HG02943 (cell line): ENCODE measurements around the gene EPG5.
"Not testable (repeated sequence)": the region's sequence is repeated elsewhere in the genome, so short reads cannot be mapped to it uniquely, and the experiment has no call there.

ENCODE experiments used
- ATAC-seq: cut with Tn5 transposase; IDR thresholded peaks from one replicate; pipeline ENCODE4 v1.9.1; 2021; ENCODE audit warnings: mild to moderate bottlenecking, low read depth, moderate library complexity; ENCODE audit not compliant: unreplicated experiment

The EPG5 gene

DNA sequence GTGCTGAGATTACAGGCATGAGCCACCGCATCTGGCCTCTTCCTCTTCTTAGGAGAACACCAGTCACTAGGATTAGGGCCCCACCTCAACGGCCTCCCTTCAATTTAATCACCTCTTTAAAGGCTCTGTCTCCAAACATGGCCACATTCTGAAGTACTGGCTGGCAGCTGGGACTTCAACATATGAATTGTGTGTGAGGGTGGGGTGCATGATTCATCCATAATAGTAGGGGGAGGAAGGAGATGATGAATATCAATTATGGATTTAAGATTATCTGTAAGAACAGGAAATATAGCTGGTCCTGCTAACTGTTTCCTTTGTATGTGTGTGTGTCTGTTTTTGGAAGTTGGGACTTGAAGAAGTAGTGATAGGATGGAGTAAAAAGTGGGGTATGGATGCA, 14.7 kb upstream of the EPG5 start:
- ATAC-seq, result no peak

GRCh38 chr18:45980229-45980628, 13.1 kb upstream of the EPG5 start:
- ATAC-seq, result no peak

DNA sequence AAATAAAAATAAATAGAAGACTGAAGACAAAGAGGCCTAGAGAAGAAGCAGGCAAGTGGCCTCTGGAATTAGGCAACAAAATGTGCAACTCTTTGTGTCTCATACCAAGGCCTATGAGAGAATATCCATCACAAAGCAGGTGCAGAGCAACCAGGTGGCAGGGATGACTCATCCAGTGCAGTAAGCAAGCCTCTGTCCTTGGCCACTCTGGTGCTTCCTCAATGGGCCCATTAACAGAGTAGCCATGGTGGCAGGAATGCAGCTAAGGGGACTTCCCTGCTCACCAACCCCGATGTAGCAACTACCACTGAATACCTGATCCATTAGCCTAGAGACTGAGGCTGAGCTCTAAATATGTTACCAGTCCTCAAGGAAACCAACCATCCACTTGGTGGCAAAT, 11.0 kb upstream of the EPG5 start:
- no peak for ATAC-seq

GRCh38 chr18:45976974-45977373, 9.8 kb upstream of the EPG5 start:
- ATAC-seq, result no peak

DNA sequence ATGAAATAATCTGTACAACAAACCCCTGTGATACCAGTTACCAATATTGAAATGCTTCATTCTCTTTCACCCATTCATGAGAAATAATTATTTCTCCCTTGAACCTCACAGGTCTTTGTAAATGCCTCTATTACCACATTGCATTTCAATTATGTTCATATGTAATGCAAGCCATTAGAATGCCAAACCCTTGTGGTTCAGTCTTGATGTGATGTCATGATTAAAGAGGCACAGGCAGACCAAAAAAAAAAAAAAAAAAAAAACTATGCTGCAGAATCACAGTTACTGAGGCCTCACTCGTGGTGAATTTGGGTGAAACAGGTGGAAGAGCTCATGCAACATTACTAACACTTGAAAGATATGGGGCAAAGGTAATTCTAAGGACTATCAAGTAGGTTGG, 9.4 kb upstream of the EPG5 start:
- ATAC-seq, result no peak

DNA sequence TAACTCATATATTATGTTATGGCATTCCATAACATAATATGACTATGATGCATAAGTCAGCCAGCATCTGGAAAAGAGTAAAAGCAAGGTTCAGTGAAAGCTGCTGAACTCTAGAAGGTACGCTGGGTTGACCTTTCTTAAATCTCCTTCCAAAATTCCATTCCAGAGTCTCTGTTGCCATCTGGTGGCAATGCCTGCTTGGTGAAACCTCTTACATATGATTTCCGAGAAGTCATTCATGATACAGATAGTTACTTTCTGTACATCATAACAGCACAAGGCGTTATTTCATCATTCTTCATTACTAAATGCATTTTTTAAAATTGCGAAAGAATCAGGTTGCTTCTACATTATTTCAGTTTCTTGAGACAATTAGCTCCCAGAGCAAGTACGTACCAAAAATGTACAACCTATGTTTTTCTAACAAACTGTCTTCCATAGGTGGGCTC, 7.0 kb upstream of the EPG5 start:
- ATAC-seq, result no peak

GRCh38 chr18:45964913-45965312, 2.2 kb downstream of the EPG5 start:
- not testable (repeated sequence) for ATAC-seq

- ATAC-seq, result no peak
These were observed 4.3 kb downstream of the EPG5 start for GRCh38 chr18:45962866-45963265.

GRCh38 chr18:45962461-45962860, 4.7 kb downstream of the EPG5 start:
- no peak for ATAC-seq

DNA sequence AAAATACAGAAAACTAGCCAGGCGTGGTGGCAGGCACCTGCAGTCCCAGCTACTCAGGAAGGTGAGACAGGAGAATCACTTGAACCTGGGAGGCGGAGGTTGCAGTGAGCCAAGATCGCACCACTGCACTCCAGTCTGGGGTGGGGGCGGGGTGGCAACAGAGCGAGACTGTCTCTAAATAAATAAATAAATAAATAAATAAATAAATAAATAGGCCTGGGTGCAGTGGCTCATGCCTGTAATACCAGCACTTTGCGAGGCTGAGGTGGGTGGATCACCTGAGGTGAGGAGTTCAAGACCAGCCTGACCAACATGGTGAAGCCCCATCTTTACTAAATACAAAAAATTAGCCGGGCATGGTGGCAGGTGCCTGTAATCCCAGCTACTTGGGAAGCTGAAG, 7.6 kb downstream of the EPG5 start:
- ATAC-seq, result not testable (repeated sequence)

GRCh38 chr18:45958730-45959129, 8.4 kb downstream of the EPG5 start:
- no peak for ATAC-seq

DNA sequence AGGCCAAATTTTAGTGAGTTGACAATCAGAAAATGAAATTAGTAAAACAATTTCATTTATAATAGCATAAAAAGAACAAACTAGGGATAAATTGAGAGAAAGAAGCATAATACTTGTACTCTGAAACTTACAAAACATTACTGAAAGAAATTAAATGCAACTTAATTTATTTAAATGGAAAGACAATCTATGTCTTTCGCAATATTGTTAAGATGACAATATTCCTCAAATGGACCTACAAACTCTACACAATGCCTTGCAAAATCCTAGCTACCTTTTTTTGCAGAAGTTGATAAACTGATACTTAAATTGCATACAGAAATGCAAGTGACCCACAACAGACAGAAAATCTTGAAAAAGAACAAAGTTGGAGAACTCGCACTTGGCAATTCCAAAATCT, 9.1 kb downstream of the EPG5 start:
- no peak for ATAC-seq

DNA sequence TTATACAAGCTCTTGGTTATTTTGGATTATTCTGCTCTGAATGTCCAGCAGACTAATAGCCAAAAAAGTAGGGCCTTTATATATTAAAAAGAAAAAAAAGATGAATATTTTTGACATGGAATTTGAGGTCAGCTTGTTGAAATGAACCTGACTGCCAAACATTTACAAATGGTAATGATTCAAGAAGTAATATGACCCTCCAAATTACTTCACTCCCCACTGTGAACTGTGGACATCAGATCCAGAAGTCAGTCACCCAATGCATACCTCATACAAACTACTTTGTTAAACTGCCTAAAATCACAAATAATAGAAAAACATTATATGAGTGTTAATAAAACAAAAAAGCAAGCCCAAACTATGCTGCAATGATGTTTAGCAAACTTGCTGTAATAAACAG, 10.0 kb downstream of the EPG5 start:
- no peak for ATAC-seq

- ATAC-seq, result no peak
These were observed 12.8 kb downstream of the EPG5 start for GRCh38 chr18:45954070-45954934.

DNA sequence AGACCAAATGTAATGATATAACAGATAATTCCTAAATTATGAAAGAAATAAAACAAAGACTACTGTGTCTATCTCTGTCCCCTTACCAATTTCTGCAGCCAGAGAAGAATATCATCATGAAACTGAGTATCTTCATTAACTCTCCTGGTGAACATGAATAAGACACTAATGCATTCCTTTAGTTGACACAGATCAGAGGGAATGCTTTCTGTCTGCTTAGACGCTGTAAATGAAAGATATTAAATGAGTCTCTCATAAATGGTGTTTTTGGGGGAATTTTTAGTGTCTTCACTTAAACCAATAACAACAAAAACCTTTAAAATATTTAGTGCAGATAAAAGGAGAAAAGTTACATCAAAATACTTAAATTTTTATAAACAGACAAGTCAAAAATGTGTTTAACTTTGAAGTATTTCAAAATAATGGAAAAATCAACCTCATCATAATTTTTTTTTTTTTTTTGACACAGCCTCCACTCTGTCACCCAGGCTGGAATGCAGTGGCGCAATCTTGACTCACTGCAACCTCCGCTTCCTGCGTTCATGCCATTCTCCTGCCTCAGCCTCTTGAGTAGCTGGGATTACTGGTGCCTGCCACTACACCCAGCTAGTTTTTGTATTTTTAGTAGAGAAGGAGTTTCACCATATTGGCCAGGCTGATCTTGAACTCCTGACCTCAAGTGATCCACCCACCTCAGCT, 16.0 kb downstream of the EPG5 start:
- no peak for ATAC-seq

- no peak for ATAC-seq
These were observed 21.5 kb downstream of the EPG5 start for GRCh38 chr18:45945669-45946068.

DNA sequence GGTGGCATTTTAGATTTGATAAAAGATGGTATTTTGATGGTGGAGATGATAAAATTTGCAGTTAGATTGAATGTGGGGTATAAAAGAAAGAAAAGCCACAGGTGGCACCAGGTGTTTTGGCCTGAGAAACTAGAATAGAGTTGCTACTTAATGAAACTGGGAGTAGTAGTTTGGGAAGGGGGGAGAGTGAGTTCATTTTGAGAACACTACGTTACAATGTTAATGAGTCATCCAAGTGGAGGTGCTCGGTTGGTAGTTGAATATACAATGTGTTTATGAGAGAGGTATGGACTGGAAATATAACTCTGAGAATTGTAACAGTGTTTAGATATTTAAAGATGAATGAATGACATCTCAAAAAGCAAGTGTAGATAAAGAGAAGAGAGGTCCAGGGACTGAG, 26.4 kb downstream of the EPG5 start:
- no peak for ATAC-seq

DNA sequence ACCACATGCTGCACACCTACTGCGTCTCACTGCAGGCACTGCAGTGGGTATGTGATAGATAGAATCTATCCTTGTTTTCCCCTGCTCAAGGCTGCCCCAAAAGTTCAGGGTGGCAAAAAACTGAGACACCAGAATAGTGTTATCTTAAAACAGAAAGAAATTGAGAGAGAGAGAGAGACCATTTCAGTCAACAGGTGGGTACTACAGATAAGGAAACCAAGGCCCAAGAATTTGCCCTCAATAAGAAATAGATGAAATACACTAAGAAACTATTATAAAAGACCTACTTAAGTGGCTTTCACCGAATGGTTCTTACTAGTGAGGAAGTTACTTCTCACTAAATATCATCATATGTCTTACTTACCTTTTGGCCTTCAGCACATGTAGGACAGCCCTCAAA, 27.9 kb downstream of the EPG5 start:
- no peak for ATAC-seq

GRCh38 chr18:45938488-45938935, 28.6 kb downstream of the EPG5 start:
- ATAC-seq, result no peak

DNA sequence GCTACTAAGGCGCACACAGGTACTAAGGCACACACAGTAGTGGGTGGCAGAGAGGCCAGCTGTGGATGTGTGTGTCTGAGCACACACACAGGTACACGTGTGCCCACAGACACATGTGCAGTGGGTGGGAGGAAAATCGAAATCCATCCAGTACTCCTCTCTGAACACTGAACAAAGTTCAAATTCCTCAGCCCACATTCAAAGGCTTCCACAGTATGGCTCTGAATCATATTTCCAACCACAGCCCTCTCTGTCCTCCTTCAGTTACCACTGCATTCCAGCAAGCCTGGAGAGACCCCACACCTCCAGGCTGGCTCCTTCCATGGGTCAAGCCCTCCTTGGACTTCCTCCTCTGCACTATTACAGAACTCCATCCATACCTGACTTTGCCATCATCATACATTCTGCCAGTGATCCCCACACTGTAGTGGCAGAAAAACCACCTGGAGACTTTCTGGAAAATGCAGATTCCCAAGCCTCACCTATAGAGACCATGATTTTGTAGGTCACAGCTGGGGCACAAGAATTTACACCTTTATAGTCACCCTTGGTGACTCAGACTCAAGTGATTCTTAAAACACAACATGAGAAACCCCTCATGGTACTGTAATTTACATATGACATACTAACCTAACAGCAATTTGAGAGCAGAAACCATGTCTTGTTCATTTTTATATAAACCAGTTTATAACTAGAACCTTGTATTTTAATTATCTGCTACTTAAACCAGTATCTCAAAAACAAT, 31.4 kb downstream of the EPG5 start:
- no peak for ATAC-seq

DNA sequence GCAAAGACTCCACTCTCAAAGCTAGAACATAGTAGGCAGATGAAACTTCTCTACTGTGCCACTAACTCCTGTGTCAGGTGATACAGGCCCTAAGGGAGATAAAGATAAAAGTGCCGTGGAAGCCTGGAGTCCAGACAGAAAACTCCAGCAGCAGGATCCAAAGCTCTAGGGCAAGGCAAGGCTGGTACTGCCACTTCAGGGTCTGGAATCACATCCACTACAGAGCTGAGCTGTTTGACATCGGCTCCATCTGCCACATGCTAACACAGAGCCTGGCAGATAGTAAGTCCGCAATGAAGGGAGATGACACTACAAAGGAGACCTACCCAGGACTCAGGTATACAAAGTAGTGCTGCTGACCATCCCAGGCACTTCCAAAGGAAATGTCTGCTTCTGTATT, 34.4 kb downstream of the EPG5 start:
- no peak for ATAC-seq
